Naive B cell (primary cell): ENCODE data around the gene SIGLEC6. TPM values are rescaled to one million over a fixed set of nuclear protein-coding genes. Genes with fewer than 3 reads are reported as not detected.

Experiments used
- ATAC-seq, 2 donors: fragments of 150-1000 bp; cut with Tn5 transposase; 2 replicates each; pipeline ENCODE4 v1.10.0; 2021; ENCODE audit warnings: low read depth in 2 of 2, mild to moderate bottlenecking in 2 of 2, moderate library complexity in 2 of 2
- DNase-seq: peaks from one replicate; pipeline ENCODE4 v3.0.0; 2022
- H3K27ac Mint-ChIP-seq, 6 donors: one replicate each; pipeline ENCODE4 v1.8.0; 2020 to 2022; ENCODE audit warnings: mild to moderate bottlenecking in 6 of 6, mixed read lengths in 6 of 6, moderate library complexity in 5 of 6, inconsistent platforms in 2 of 6
- H3K27me3 Mint-ChIP-seq, 3 donors: one replicate each; pipeline ENCODE4 v1.8.0; 2021 to 2022; ENCODE audit warnings: mixed read lengths in 3 of 3, mild to moderate bottlenecking in 1 of 3
- H3K36me3 Mint-ChIP-seq, 2 donors: one replicate each; pipeline ENCODE4 v1.8.0; 2020 to 2022; ENCODE audit warnings: mixed read lengths in 2 of 2, inconsistent platforms in 1 of 2, mild to moderate bottlenecking in 1 of 2
- H3K4me1 Mint-ChIP-seq, 3 donors: one replicate each; pipeline ENCODE4 v1.8.0; 2020 to 2022; ENCODE audit warnings: mixed read lengths in 3 of 3, inconsistent platforms in 1 of 3, mild to moderate bottlenecking in 1 of 3, moderate library complexity in 1 of 3
- H3K4me3 Mint-ChIP-seq, 8 donors: one replicate each; pipeline ENCODE4 v1.8.0; 2020 to 2022; ENCODE audit warnings: mild to moderate bottlenecking in 8 of 8, mixed read lengths in 8 of 8, moderate library complexity in 8 of 8, inconsistent platforms in 2 of 8
- H3K9me3 Mint-ChIP-seq, 7 donors: one replicate each; pipeline ENCODE4 v1.8.0; 2020 to 2022; ENCODE audit warnings: mixed read lengths in 7 of 7, mild to moderate bottlenecking in 5 of 7, inconsistent platforms in 2 of 7, moderate library complexity in 1 of 7
- polyA plus RNA-seq, 6 donors: library from polyadenylated mRNA; unstranded; fragments of 300-500 nt; fragmentation: Illumina TruSeq; gene quantifications; one replicate each; pipeline ENCODE4 v1.2.3, GENCODE V29; 2021; ENCODE audit warnings: low read depth in 6 of 6

SIGLEC6 gene
- polyA plus RNA-seq, 6 donors from 2014 or later, result 0.72 to 1.9 (median 1.2) TPM; not detected in 1

GRCh38 chr19:51477344-51477743 is 54.1 kb downstream of the SIGLEC6 start:
- Mint-ChIP-seq H3K9me3 (peaks cover 0 to 4% (median 0%) of the 10 kb centered on the region in 7 donors), H3K27ac (peak overlapping the region in 1 of 6 donors; percentile 81)

GRCh38 chr19:51476164-51476563 is 55.3 kb downstream of the SIGLEC6 start:
- H3K4me3 Mint-ChIP-seq, result peak overlapping the region in 1 of 8 donors; percentile 17
- DNase-seq, result no peak
- no peak for ATAC-seq
- H3K36me3 Mint-ChIP-seq, result no peaks in the 10 kb centered on the region
- peaks cover 0 to 4% (median 0%) of the 10 kb centered on the region in 7 donors for H3K9me3 Mint-ChIP-seq
- H3K27ac Mint-ChIP-seq, result no peak overlapping the region
- peaks cover 22 to 62% (median 51%) of the 10 kb centered on the region in 3 donors for H3K27me3 Mint-ChIP-seq
- H3K4me1 Mint-ChIP-seq, result peaks cover 8 to 11% (median 8%) of the 10 kb centered on the region in 3 donors

More at GRCh38 chr19:51477344-51477743, 54.1 kb downstream of the SIGLEC6 start:
- Mint-ChIP-seq H3K36me3 (no peaks in the 10 kb centered on the region), H3K4me3 (no peak overlapping the region), H3K27me3 (peaks cover 22 to 64% (median 55%) of the 10 kb centered on the region in 3 donors), H3K4me1 (peaks cover 8 to 11% (median 8%) of the 10 kb centered on the region in 3 donors)
- no peak for ATAC-seq
- no peak for DNase-seq

DNA sequence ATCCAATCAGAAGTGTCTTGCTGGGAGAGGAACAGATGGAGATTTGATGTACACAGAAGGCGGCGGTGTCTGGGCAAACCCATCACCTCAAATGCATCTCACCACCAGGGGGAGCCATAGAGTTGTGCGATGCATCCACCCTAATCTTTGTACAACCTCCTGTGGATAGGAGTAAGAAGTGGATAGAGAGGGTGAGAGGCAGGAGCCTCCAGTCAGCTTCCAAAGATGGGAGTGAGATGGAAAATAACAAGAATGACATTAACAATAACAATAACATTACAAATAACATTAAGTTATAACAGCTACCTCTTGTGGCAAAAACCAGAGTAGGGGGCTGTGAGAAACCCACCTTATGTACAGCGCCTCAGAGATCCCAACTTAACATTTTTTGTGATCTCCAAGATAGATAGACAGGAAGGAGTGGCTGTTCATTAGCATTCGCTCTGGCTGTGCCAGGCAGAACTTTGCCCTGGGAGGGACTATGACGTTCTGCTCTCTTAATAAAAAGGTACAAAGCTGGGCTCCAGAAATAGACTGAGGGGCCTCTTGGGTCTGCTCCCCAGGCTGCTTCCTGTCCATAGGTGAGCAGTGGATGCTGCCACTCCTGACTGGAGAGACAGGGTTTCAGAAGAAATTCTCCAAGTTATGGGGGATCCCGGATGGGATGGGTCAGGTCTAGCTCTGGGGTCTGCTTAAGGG is 58.3 kb downstream of the SIGLEC6 start:
- peaks cover 14 to 39% (median 28%) of the 10 kb centered on the region in 3 donors for H3K27me3 Mint-ChIP-seq
- no peaks in the 10 kb centered on the region for H3K36me3 Mint-ChIP-seq
- H3K4me3 Mint-ChIP-seq, result no peak overlapping the region
- peak overlapping the region in 1 of 6 donors; percentile 74 for H3K27ac Mint-ChIP-seq
- peak; percentile 73 to 83 for ATAC-seq
- H3K9me3 Mint-ChIP-seq, result peaks cover 0 to 4% (median 0%) of the 10 kb centered on the region in 7 donors
- peak; percentile 72 for DNase-seq
- H3K4me1 Mint-ChIP-seq, result peaks cover 5 to 8% (median 8%) of the 10 kb centered on the region in 3 donors

DNA sequence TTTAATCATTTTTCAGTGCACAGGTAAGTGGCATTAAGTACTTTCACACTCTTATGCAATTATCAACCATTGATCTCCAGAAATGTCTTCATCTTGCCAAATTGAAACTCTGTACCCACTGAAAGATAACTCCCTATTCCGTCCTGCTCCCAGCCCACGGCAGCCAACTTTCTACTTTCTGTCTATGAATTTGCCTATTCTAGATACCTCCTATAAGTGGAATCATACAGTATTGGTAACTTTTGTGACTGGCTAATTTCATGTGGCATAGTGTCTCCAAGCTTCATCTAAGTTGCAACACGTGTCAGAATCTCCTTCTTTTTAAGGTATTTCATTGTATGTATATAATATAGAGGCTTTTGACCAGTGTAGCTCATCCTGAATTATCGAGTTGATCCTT is 58.9 kb downstream of the SIGLEC6 start:
- Mint-ChIP-seq H3K36me3 (no peaks in the 10 kb centered on the region), H3K27ac (peak overlapping the region in 1 of 6 donors; percentile 74), H3K27me3 (peaks cover 12 to 35% (median 25%) of the 10 kb centered on the region in 3 donors), H3K4me1 (peaks cover 5 to 8% (median 8%) of the 10 kb centered on the region in 3 donors), H3K4me3 (no peak overlapping the region), H3K9me3 (peaks cover 0 to 4% (median 0%) of the 10 kb centered on the region in 7 donors)
- ATAC-seq (no peak), DNase-seq (no peak)

- H3K4me3 Mint-ChIP-seq, result no peak overlapping the region
- DNase-seq (no peak), ATAC-seq (no peak)
- H3K4me1 Mint-ChIP-seq, result peaks cover 5 to 8% (median 8%) of the 10 kb centered on the region in 3 donors
- peaks cover 16 to 31% (median 21%) of the 10 kb centered on the region in 3 donors for H3K27me3 Mint-ChIP-seq
- peaks cover 0 to 4% (median 0%) of the 10 kb centered on the region in 7 donors for H3K9me3 Mint-ChIP-seq
- no peaks in the 10 kb centered on the region for H3K36me3 Mint-ChIP-seq
- H3K27ac Mint-ChIP-seq, result no peak overlapping the region
Observed at GRCh38 chr19:51471527-51471926, 59.9 kb downstream of the SIGLEC6 start.

- Mint-ChIP-seq H3K27me3 (peaks cover 21 to 37% (median 26%) of the 10 kb centered on the region in 3 donors), H3K27ac (no peak overlapping the region), H3K4me1 (peaks cover 5 to 8% (median 8%) of the 10 kb centered on the region in 3 donors), H3K9me3 (peaks cover 0 to under 1% (median 0%) of the 10 kb centered on the region in 7 donors), H3K4me3 (no peak overlapping the region), H3K36me3 (no peaks in the 10 kb centered on the region)
- no peak for ATAC-seq
- no peak for DNase-seq
Observed at GRCh38 chr19:51470966-51471365, 60.5 kb downstream of the SIGLEC6 start.

- Mint-ChIP-seq H3K9me3 (no peaks in the 10 kb centered on the region), H3K4me1 (peaks cover 5 to 8% (median 8%) of the 10 kb centered on the region in 3 donors), H3K27ac (no peak overlapping the region), H3K36me3 (no peaks in the 10 kb centered on the region), H3K4me3 (no peak overlapping the region), H3K27me3 (peaks cover 23 to 44% (median 38%) of the 10 kb centered on the region in 3 donors)
- DNase-seq (no peak), ATAC-seq (no peak)
Observed at GRCh38 chr19:51469629-51470028, 61.8 kb downstream of the SIGLEC6 start.

DNA sequence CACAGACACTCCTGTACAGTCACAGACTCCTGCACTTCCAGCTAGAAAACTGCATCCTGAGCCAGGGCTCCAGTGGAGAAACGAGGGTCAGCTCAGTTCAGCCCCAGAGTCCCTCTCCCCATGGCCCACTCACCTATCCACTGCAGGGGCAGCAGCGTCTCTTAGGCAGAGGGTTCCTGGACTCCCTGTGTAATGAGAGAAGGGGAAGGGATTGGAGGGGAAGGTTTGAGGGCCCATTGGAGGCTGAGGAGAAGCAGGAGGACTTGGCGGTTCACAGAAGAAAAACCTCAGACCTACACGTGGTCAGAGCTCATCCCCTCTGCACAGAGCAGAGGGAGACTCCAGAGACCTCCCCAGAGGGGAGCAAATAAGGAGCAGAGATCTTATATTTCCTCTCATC is 62.3 kb downstream of the SIGLEC6 start:
- no peak overlapping the region for H3K27ac Mint-ChIP-seq
- ATAC-seq, result no peak
- H3K4me3 Mint-ChIP-seq, result no peak overlapping the region
- H3K4me1 Mint-ChIP-seq, result peaks cover 5 to 8% (median 8%) of the 10 kb centered on the region in 3 donors
- H3K36me3 Mint-ChIP-seq, result no peaks in the 10 kb centered on the region
- DNase-seq, result no peak
- peaks cover 24 to 44% (median 37%) of the 10 kb centered on the region in 3 donors for H3K27me3 Mint-ChIP-seq
- peaks cover 0 to under 1% (median 0%) of the 10 kb centered on the region in 7 donors for H3K9me3 Mint-ChIP-seq

DNA sequence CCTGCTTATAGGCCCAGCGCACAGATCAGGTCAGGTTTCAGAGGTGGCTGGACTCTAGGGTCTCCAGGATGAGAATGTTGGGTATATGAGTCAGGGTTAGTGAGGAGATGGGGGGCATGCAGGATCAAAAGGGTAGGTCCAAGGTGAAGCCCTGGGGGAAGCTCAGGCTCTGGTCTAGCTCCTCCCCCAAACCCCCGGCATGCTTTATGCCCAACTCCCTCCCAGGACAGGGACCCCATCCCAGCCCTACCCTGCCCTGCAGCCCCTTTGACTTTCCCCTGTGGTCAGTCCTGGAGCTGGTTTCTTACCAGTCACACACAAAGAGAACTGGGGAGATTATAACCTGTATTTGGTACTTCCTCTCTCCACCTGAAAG is 62.9 kb downstream of the SIGLEC6 start:
- no peak for ATAC-seq
- Mint-ChIP-seq H3K4me3 (no peak overlapping the region), H3K36me3 (no peaks in the 10 kb centered on the region), H3K9me3 (peaks cover 0 to 2% (median 0%) of the 10 kb centered on the region in 7 donors), H3K27ac (no peak overlapping the region), H3K4me1 (peaks cover 5 to 8% (median 7%) of the 10 kb centered on the region in 3 donors), H3K27me3 (peaks cover 25 to 45% (median 40%) of the 10 kb centered on the region in 3 donors)
- DNase-seq, result no peak

GRCh38 chr19:51467864-51468544 is 63.5 kb downstream of the SIGLEC6 start:
- DNase-seq (no peak), ATAC-seq (no peak)
- H3K27me3 Mint-ChIP-seq, result peaks cover 24 to 46% (median 40%) of the 10 kb centered on the region in 3 donors
- peaks cover 0 to 2% (median 0%) of the 10 kb centered on the region in 7 donors for H3K9me3 Mint-ChIP-seq
- no peak overlapping the region for H3K4me3 Mint-ChIP-seq
- H3K27ac Mint-ChIP-seq, result peak overlapping the region in 1 of 6 donors; percentile 43
- H3K36me3 Mint-ChIP-seq, result no peaks in the 10 kb centered on the region
- peaks cover 3 to 5% (median 5%) of the 10 kb centered on the region in 3 donors for H3K4me1 Mint-ChIP-seq

Other genes starting within 250 kb of the SIGLEC6 start
- not detected for gene IGLON5, start 220.0 kb downstream of the SIGLEC6 start, polyA plus RNA-seq
- 1 to 10 TPM in 2 of 6 donors, under 1 TPM in 3, not detected in 1; 0.40 to 1.3 (median 0.84) TPM for gene VSIG10L, start 189.5 kb downstream of the SIGLEC6 start, polyA plus RNA-seq
- gene ETFB, start 165.3 kb downstream of the SIGLEC6 start, polyA plus RNA-seq, result 100 to 1,000 TPM in 3 of 6 donors, 10 to 100 TPM in 3; 72.7 to 167 (median 101) TPM
- gene CLDND2, start 162.7 kb downstream of the SIGLEC6 start, polyA plus RNA-seq, result 1 to 10 TPM in 1 of 6 donors, under 1 TPM in 1, not detected in 4; 0.46 to 1.2 TPM
- 10 to 100 TPM in 1 of 6 donors, 1 to 10 TPM in 5; 4.3 to 12.6 (median 7.2) TPM for gene NKG7, start 159.0 kb downstream of the SIGLEC6 start, polyA plus RNA-seq
- under 1 TPM in 1 of 6 donors, not detected in 5; 0.34 TPM for gene LIM2, start 143.7 kb downstream of the SIGLEC6 start, polyA plus RNA-seq
- gene C19orf84, start 141.1 kb downstream of the SIGLEC6 start, polyA plus RNA-seq, result not detected
- 10 to 100 TPM; 43.9 to 75.2 (median 55.8) TPM for gene SIGLEC10, start 114.0 kb downstream of the SIGLEC6 start, polyA plus RNA-seq
- gene SIGLEC8, start 73.2 kb downstream of the SIGLEC6 start, polyA plus RNA-seq, result not detected
- not detected for gene CEACAM18, start 53.1 kb downstream of the SIGLEC6 start, polyA plus RNA-seq
- under 1 TPM in 1 of 6 donors, not detected in 5; 0.28 TPM for gene SIGLEC12, start 29.9 kb downstream of the SIGLEC6 start, polyA plus RNA-seq
- gene ZNF175, start 39.6 kb upstream of the SIGLEC6 start, polyA plus RNA-seq, result 1 to 10 TPM in 5 of 6 donors, under 1 TPM in 1; 0.94 to 5.1 (median 3.1) TPM
- 1 to 10 TPM in 1 of 6 donors, not detected in 5; 3.7 TPM for gene SIGLEC5, start 98.7 kb upstream of the SIGLEC6 start, polyA plus RNA-seq
- 10 to 100 TPM; 14.3 to 27.2 (median 19.9) TPM for gene SIGLEC14, start 115.2 kb upstream of the SIGLEC6 start, polyA plus RNA-seq
- 1 to 10 TPM in 5 of 6 donors, under 1 TPM in 1; 0.85 to 6.8 (median 3.6) TPM for gene SPACA6, start 161.7 kb upstream of the SIGLEC6 start, polyA plus RNA-seq
- gene HAS1, start 192.3 kb upstream of the SIGLEC6 start, polyA plus RNA-seq, result under 1 TPM in 1 of 6 donors, not detected in 5; 0.29 TPM
- 1 to 10 TPM in 4 of 6 donors, under 1 TPM in 2; 0.18 to 6.3 (median 1.2) TPM for gene FPR1, start 220.2 kb upstream of the SIGLEC6 start, polyA plus RNA-seq
- under 1 TPM in 1 of 6 donors, not detected in 5; 0.71 TPM for gene FPR2, start 229.5 kb upstream of the SIGLEC6 start, polyA plus RNA-seq